Esophagus squamous epithelium (tissue), 5 donors: ENCODE results near the gene PNLIPRP3. TPM values are rescaled to one million over a fixed set of nuclear protein-coding genes. Genes with fewer than 3 reads are reported as not detected.

ENCODE experiments used
- DNase-seq: peaks from one replicate; lab custom pipeline; 2025; lab: John Stamatoyannopoulos, UW
- H3K27ac ChIP-seq, 4 donors: fragments of 200-600 bp; sonication (generic); one replicate each; pipeline ENCODE4 v1.5.1; 2016 to 2019; ENCODE audit warnings: mild to moderate bottlenecking in 1 of 4
- H3K27me3 ChIP-seq, 4 donors: fragments of 200-600 bp; sonication (generic); 1 replicate in 3 of 4; 2 replicates in 1 of 4; pipeline versions ENCODE4 v1.5.1 to v1.6.0; 2017 to 2021; ENCODE audit warnings: antibody characterized with exemption in 1 of 4
- H3K36me3 ChIP-seq, 3 donors: fragments of 200-600 bp; sonication (generic); one replicate each; pipeline ENCODE4 v1.5.1; 2016 to 2019
- H3K4me1 ChIP-seq, 3 donors: fragments of 200-600 bp; sonication (generic); one replicate each; pipeline ENCODE4 v1.5.1; 2017 to 2019
- H3K4me3 ChIP-seq, 4 donors: fragments of 200-600 bp; sonication (generic); 1 replicate in 3 of 4; 2 replicates in 1 of 4; pipeline ENCODE4 v1.5.1; 2016 to 2019; ENCODE audit warnings: mild to moderate bottlenecking in 2 of 4, moderate library complexity in 1 of 4
- H3K9me3 ChIP-seq, 3 donors: fragments of 200-600 bp; sonication (generic); one replicate each; pipeline ENCODE4 v1.5.1; 2016 to 2019
- POLR2A ChIP-seq, 4 donors: fragments of 450-650 bp; IDR thresholded peaks; one replicate each; pipeline ENCODE4 v1.6.1; 2017; ENCODE audit warnings: antibody characterized with exemption in 4 of 4, mild to moderate bottlenecking in 4 of 4, moderate library complexity in 3 of 4
- WGBS, 2 donors: methylation state at CpG; one replicate each; pipeline ENCODE4 v1.1.5; 2018; 5-methylcytosine and 5-hydroxymethylcytosine counted together
- intact Hi-C: fragments of 100-400 bp; cut with DNase I; formaldehyde crosslinking; loops from one replicate; pipeline ENCODE4 v1.15.0; 2022
- small RNA-seq, 4 donors: library from RNA; depleted of rRNA; stranded (forward); fragments of <200 nt; gene quantifications; one replicate each; pipeline ENCODE3, GENCODE V24; 2016
- total RNA-seq, 4 donors: library from RNA; depleted of rRNA; stranded (reverse); fragments of >200 nt; gene quantifications; one replicate each; pipeline ENCODE4 v1.1.0, GENCODE V29; 2016
- TF ChIP-seq, protein P1 (sequence below), 6 experiments: fragments of 450-650 bp in 4 of 6; fragments of 200-600 bp in 2 of 6; sonication (generic) in 2 of 6; IDR thresholded peaks; one replicate each; pipeline ENCODE4 v1.5.1; 2016 to 2019; ENCODE audit warnings: antibody characterized with exemption in 6 of 6, mild to moderate bottlenecking in 4 of 6, moderate library complexity in 4 of 6
- donor health status: DM: yes; HTN: yes; CAD: no.

Gene PNLIPRP3
- total RNA-seq, 4 donors from 2014 or later = 0.38 to 2.4 (median 1.7) TPM

GRCh38 chr10:116522803-116523381 is 95.2 kb downstream of the PNLIPRP3 start:
- 70 to 88% methylated on average over 6 to 8 of the region's 8 CpGs for WGBS, 2 donors
- peaks cover 0 to 5% (median 0%) of the 10 kb centered on the region in 4 donors for H3K27me3 ChIP-seq
- no peak for DNase-seq
- no peaks in the 10 kb centered on the region for H3K9me3 ChIP-seq
- intact Hi-C loops = no loop called here
- H3K4me1 ChIP-seq = no peaks in the 10 kb centered on the region
- H3K4me3 ChIP-seq = no peak overlapping the region
- no peak for TF ChIP-seq POLR2A (IDR thresholded peaks at IDR 0.05)
- TF ChIP-seq, protein P1, sequence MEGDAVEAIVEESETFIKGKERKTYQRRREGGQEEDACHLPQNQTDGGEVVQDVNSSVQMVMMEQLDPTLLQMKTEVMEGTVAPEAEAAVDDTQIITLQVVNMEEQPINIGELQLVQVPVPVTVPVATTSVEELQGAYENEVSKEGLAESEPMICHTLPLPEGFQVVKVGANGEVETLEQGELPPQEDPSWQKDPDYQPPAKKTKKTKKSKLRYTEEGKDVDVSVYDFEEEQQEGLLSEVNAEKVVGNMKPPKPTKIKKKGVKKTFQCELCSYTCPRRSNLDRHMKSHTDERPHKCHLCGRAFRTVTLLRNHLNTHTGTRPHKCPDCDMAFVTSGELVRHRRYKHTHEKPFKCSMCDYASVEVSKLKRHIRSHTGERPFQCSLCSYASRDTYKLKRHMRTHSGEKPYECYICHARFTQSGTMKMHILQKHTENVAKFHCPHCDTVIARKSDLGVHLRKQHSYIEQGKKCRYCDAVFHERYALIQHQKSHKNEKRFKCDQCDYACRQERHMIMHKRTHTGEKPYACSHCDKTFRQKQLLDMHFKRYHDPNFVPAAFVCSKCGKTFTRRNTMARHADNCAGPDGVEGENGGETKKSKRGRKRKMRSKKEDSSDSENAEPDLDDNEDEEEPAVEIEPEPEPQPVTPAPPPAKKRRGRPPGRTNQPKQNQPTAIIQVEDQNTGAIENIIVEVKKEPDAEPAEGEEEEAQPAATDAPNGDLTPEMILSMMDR (IDR thresholded peaks at IDR 0.05) = no peak
- H3K27ac ChIP-seq = no peak overlapping the region
- H3K36me3 ChIP-seq = no peaks in the 10 kb centered on the region

DNA sequence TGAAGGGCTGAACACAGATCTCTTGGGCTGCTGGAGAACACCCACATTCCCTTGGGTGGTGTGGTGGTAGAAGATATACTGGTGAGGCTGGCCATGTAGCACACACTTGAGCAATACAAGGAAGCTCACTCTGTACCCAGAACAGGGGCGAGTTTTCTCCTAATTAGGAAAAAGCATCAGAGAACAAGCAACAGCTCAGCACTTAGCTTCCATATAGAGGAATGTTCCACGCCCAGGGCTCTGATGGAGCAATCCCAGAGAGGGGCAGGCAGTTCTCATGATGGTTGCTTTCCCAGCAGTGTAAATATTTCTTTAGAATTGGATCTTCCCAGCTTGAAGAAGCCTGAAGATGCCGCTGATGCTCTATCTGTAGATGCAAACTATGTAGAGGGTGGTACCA is 97.1 kb downstream of the PNLIPRP3 start:
- TF ChIP-seq, protein P1 (IDR thresholded peaks at IDR 0.05) = no peak
- TF ChIP-seq POLR2A (IDR thresholded peaks at IDR 0.05) = no peak
- H3K27ac ChIP-seq = no peak overlapping the region
- H3K27me3 ChIP-seq = peaks cover 0 to 5% (median 0%) of the 10 kb centered on the region in 4 donors
- WGBS, 2 donors = 53 to 76% methylated on average over 2 to 3 of the region's 3 CpGs
- H3K4me1 ChIP-seq = no peaks in the 10 kb centered on the region
- DNase-seq = no peak
- H3K9me3 ChIP-seq = no peaks in the 10 kb centered on the region
- no peaks in the 10 kb centered on the region for H3K36me3 ChIP-seq
- intact Hi-C loops = no loop called here
- H3K4me3 ChIP-seq = no peak overlapping the region

DNA sequence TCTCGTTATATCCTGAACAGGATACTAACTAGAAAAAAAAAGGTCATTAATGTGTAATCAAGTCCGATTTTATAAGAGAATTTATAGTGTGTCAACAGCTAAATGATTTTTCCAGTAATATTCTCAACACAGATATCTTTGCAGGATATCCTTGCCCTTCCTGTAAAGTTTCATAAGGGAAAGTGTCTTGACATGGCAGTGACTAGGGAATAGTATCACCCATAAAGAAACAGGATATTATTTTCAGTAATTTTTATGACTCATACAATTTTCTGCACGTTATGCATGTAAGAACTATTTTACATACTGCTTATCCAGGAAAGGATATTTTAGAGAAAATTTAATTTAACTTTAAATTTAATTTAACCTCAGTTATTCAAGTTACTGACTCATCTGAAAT is 98.6 kb downstream of the PNLIPRP3 start:
- TF ChIP-seq, protein P1 (IDR thresholded peaks at IDR 0.05) = no peak
- no peak for TF ChIP-seq POLR2A (IDR thresholded peaks at IDR 0.05)
- WGBS, 2 donors = 39 to 45% methylated on average over 3 of the region's 3 CpGs
- intact Hi-C loops = no loop called here

More for the DNA sequence above, 98.6 kb downstream of the PNLIPRP3 start:
- peaks cover 0 to 5% (median 0%) of the 10 kb centered on the region in 4 donors for H3K27me3 ChIP-seq
- no peaks in the 10 kb centered on the region for H3K9me3 ChIP-seq
- no peak for DNase-seq
- H3K4me1 ChIP-seq = no peaks in the 10 kb centered on the region
- no peak overlapping the region for H3K27ac ChIP-seq
- no peaks in the 10 kb centered on the region for H3K36me3 ChIP-seq
- H3K4me3 ChIP-seq = no peak overlapping the region

Small RNA genes within 50 kb of the gene (small RNA-seq; reads per million reads assigned to genes)
- gene SNRPGP6 = 0 reads per million in 4 donors

Other genes starting within 250 kb of the PNLIPRP3 start
- gene GFRA1, start 154.6 kb upstream of the PNLIPRP3 start, total RNA-seq = 10 to 100 TPM in 1 of 4 donors, 1 to 10 TPM in 3; 1.0 to 79.9 (median 4.2) TPM
- not detected for gene CCDC172, start 103.4 kb upstream of the PNLIPRP3 start, total RNA-seq
- not detected for gene PNLIP, start 118.1 kb downstream of the PNLIPRP3 start, total RNA-seq
- not detected for gene PNLIPRP1, start 163.1 kb downstream of the PNLIPRP3 start, total RNA-seq
- gene PNLIPRP2, start 193.1 kb downstream of the PNLIPRP3 start, total RNA-seq = not detected